Activated T-cell treated with anti-CD3 and anti-CD28 coated beads, Interleukin-2, amount 50 U/mL, for 72 hours (primary cell): Measurements from ENCODE around the gene SUPT4H1. TPM values are rescaled to one million over a fixed set of nuclear protein-coding genes. Genes with fewer than 3 reads are reported as not detected.
"Not testable (repeated sequence)": the region's sequence is repeated elsewhere in the genome, so short reads cannot be mapped to it uniquely, and the experiment has no call there.

Source experiments
- ATAC-seq, 2 donors: fragments of 150-1000 bp; cut with Tn5 transposase; replicated peaks in 1 of 2; 2 replicates each; pipeline ENCODE4 v1.10.0; 2021; ENCODE audit warnings: moderate library complexity in 2 of 2, mild to moderate bottlenecking in 1 of 2
- DNase-seq, 2 donors: peaks; one replicate each; pipeline ENCODE4 v3.0.0; 2021 to 2022; ENCODE audit warnings: mixed read lengths in 1 of 2
- H3K27ac Mint-ChIP-seq: one replicate; pipeline ENCODE4 v1.8.0; 2022; ENCODE audit warnings: mild to moderate bottlenecking, moderate library complexity, mixed read lengths
- H3K27me3 Mint-ChIP-seq: one replicate; pipeline ENCODE4 v1.8.0; 2022; ENCODE audit warnings: low read depth, mixed read lengths
- H3K36me3 Mint-ChIP-seq, 2 donors: one replicate each; pipeline ENCODE4 v1.8.0; 2022; ENCODE audit warnings: mixed read lengths in 2 of 2, mild to moderate bottlenecking in 1 of 2; ENCODE audit not compliant: insufficient read depth in 2 of 2
- H3K4me1 Mint-ChIP-seq: one replicate; pipeline ENCODE4 v1.8.0; 2022; ENCODE audit warnings: low read depth, mixed read lengths
- H3K4me3 Mint-ChIP-seq, 2 donors: one replicate each; pipeline ENCODE4 v1.8.0; 2022; ENCODE audit warnings: mild to moderate bottlenecking in 2 of 2, mixed read lengths in 2 of 2, moderate library complexity in 2 of 2
- H3K9me3 Mint-ChIP-seq, 2 donors: one replicate each; pipeline ENCODE4 v1.8.0; 2022; ENCODE audit warnings: mixed read lengths in 2 of 2
- total RNA-seq, 2 donors: library from RNA; stranded (reverse); gene quantifications; one replicate each; pipeline ENCODE4 v1.2.3, GENCODE V29; 2022

The SUPT4H1 gene
- total RNA-seq, 2 donors from 2014 or later, result 101 to 110 TPM

GRCh38 chr17:58351182-58351581, 819 bp downstream of the SUPT4H1 start:
- ATAC-seq (peak; percentile 31 to 32), DNase-seq (no peak)
- peak overlapping the region; percentile 99 to 100 for H3K4me3 Mint-ChIP-seq
- H3K36me3 Mint-ChIP-seq, result peaks cover 25 to 45% of the 10 kb centered on the region in 2 donors
- H3K27me3 Mint-ChIP-seq, result no peaks in the 10 kb centered on the region
- peak overlapping the region; percentile 95 for H3K27ac Mint-ChIP-seq
- H3K4me1 Mint-ChIP-seq, result peaks cover 63% of the 10 kb centered on the region
- no peaks in the 10 kb centered on the region for H3K9me3 Mint-ChIP-seq

GRCh38 chr17:58348038-58348437, 4.0 kb downstream of the SUPT4H1 start:
- Mint-ChIP-seq H3K27ac (peak overlapping the region; percentile 99), H3K9me3 (no peaks in the 10 kb centered on the region), H3K4me3 (peak overlapping the region in 1 of 2 donors; percentile 89), H3K27me3 (no peaks in the 10 kb centered on the region), H3K4me1 (peaks cover 82% of the 10 kb centered on the region), H3K36me3 (peaks cover 34 to 59% of the 10 kb centered on the region in 2 donors)
- DNase-seq, result no peak
- no peak for ATAC-seq

GRCh38 chr17:58345500-58345899, 6.5 kb downstream of the SUPT4H1 start:
- ATAC-seq (no peak), DNase-seq (no peak)
- peak overlapping the region; percentile 89 to 93 for H3K4me3 Mint-ChIP-seq
- no peaks in the 10 kb centered on the region for H3K27me3 Mint-ChIP-seq
- peaks cover 34 to 68% of the 10 kb centered on the region in 2 donors for H3K36me3 Mint-ChIP-seq
- peak overlapping the region; percentile 99 for H3K27ac Mint-ChIP-seq
- H3K9me3 Mint-ChIP-seq, result no peaks in the 10 kb centered on the region
- H3K4me1 Mint-ChIP-seq, result peaks cover 94% of the 10 kb centered on the region

GRCh38 chr17:58344791-58345157, 7.2 kb downstream of the SUPT4H1 start:
- H3K4me1 Mint-ChIP-seq, result peaks cover 97% of the 10 kb centered on the region
- DNase-seq (peak; percentile 69 to 72), ATAC-seq (peak; percentile 63 to 65)
- H3K27ac Mint-ChIP-seq, result peak overlapping the region; percentile 99
- H3K36me3 Mint-ChIP-seq, result peaks cover 40 to 75% of the 10 kb centered on the region in 2 donors
- H3K4me3 Mint-ChIP-seq, result peak overlapping the region; percentile 89 to 93
- no peaks in the 10 kb centered on the region for H3K9me3 Mint-ChIP-seq
- no peaks in the 10 kb centered on the region for H3K27me3 Mint-ChIP-seq

- Mint-ChIP-seq H3K27me3 (no peaks in the 10 kb centered on the region), H3K36me3 (peaks cover 35 to 72% of the 10 kb centered on the region in 2 donors), H3K27ac (peak overlapping the region; percentile 99), H3K9me3 (no peaks in the 10 kb centered on the region), H3K4me1 (peaks cover 92% of the 10 kb centered on the region), H3K4me3 (peak overlapping the region; percentile 89 to 93)
- DNase-seq (peak; percentile 92 to 94), ATAC-seq (peak; percentile 86 to 87)
Measured at GRCh38 chr17:58344047-58344790, 7.8 kb downstream of the SUPT4H1 start.

- no peaks in the 10 kb centered on the region for H3K9me3 Mint-ChIP-seq
- peak overlapping the region; percentile 99 for H3K27ac Mint-ChIP-seq
- peaks cover 32 to 68% of the 10 kb centered on the region in 2 donors for H3K36me3 Mint-ChIP-seq
- peak overlapping the region; percentile 89 to 93 for H3K4me3 Mint-ChIP-seq
- ATAC-seq (no peak), DNase-seq (no peak)
- peaks cover 84% of the 10 kb centered on the region for H3K4me1 Mint-ChIP-seq
- H3K27me3 Mint-ChIP-seq, result no peaks in the 10 kb centered on the region
Measured at GRCh38 chr17:58343131-58343530, 8.9 kb downstream of the SUPT4H1 start.

GRCh38 chr17:58341861-58342475, 10.0 kb downstream of the SUPT4H1 start:
- Mint-ChIP-seq H3K36me3 (peaks cover 29 to 62% of the 10 kb centered on the region in 2 donors), H3K4me1 (peaks cover 84% of the 10 kb centered on the region), H3K27me3 (no peaks in the 10 kb centered on the region), H3K9me3 (no peaks in the 10 kb centered on the region), H3K27ac (peak overlapping the region; percentile 99), H3K4me3 (peak overlapping the region; percentile 89 to 93)
- ATAC-seq (no peak), DNase-seq (no peak)

- Mint-ChIP-seq H3K4me3 (peak overlapping the region; percentile 89 to 93), H3K36me3 (peaks cover 29 to 55% of the 10 kb centered on the region in 2 donors), H3K4me1 (peaks cover 84% of the 10 kb centered on the region), H3K27ac (peak overlapping the region; percentile 99)
- not testable (repeated sequence) for DNase-seq, H3K27me3 Mint-ChIP-seq, H3K9me3 Mint-ChIP-seq, ATAC-seq
Measured at GRCh38 chr17:58341136-58341860, 10.7 kb downstream of the SUPT4H1 start.

GRCh38 chr17:58340405-58340876, 11.6 kb downstream of the SUPT4H1 start:
- Mint-ChIP-seq H3K27me3 (no peaks in the 10 kb centered on the region), H3K4me1 (peaks cover 77% of the 10 kb centered on the region)

GRCh38 chr17:58339755-58340404, 12.1 kb downstream of the SUPT4H1 start:
- no peaks in the 10 kb centered on the region for H3K27me3 Mint-ChIP-seq
- peak overlapping the region; percentile 89 to 93 for H3K4me3 Mint-ChIP-seq
- DNase-seq (peak; percentile 47 to 48), ATAC-seq (no peak)
- H3K27ac Mint-ChIP-seq, result peak overlapping the region; percentile 99
- H3K36me3 Mint-ChIP-seq, result peaks cover 28 to 42% of the 10 kb centered on the region in 2 donors
- H3K4me1 Mint-ChIP-seq, result peaks cover 72% of the 10 kb centered on the region
- no peaks in the 10 kb centered on the region for H3K9me3 Mint-ChIP-seq

More at GRCh38 chr17:58340405-58340876, 11.6 kb downstream of the SUPT4H1 start:
- Mint-ChIP-seq H3K4me3 (peak overlapping the region; percentile 89 to 93), H3K36me3 (peaks cover 30 to 48% of the 10 kb centered on the region in 2 donors), H3K27ac (peak overlapping the region; percentile 99), H3K9me3 (no peaks in the 10 kb centered on the region)
- DNase-seq (no peak), ATAC-seq (no peak)

- peak overlapping the region; percentile 89 to 93 for H3K4me3 Mint-ChIP-seq
- H3K27me3 Mint-ChIP-seq, result no peaks in the 10 kb centered on the region
- peak; percentile 82 to 88 for DNase-seq
- ATAC-seq, result peak; percentile 34 to 44
- H3K36me3 Mint-ChIP-seq, result peaks cover 31 to 42% of the 10 kb centered on the region in 2 donors
- H3K9me3 Mint-ChIP-seq, result no peaks in the 10 kb centered on the region
- H3K27ac Mint-ChIP-seq, result peak overlapping the region; percentile 99
- peaks cover 64% of the 10 kb centered on the region for H3K4me1 Mint-ChIP-seq
Measured at GRCh38 chr17:58338841-58339754, 12.9 kb downstream of the SUPT4H1 start.

GRCh38 chr17:58338454-58338840, 13.6 kb downstream of the SUPT4H1 start:
- ATAC-seq, result peak; percentile 1 to 6
- H3K4me1 Mint-ChIP-seq, result peaks cover 57% of the 10 kb centered on the region
- DNase-seq, result no peak
- peak overlapping the region; percentile 99 for H3K27ac Mint-ChIP-seq
- H3K4me3 Mint-ChIP-seq, result peak overlapping the region; percentile 89 to 93
- no peaks in the 10 kb centered on the region for H3K27me3 Mint-ChIP-seq
- no peaks in the 10 kb centered on the region for H3K9me3 Mint-ChIP-seq
- peaks cover 30 to 42% of the 10 kb centered on the region in 2 donors for H3K36me3 Mint-ChIP-seq
